ENCODE results near the gene SIPA1L3.
A peak's percentile ranks its signal among the peaks of the same experiment; 100 is the strongest.
"Not testable (repeated sequence)": the region's sequence is repeated elsewhere in the genome, so short reads cannot be mapped to it uniquely, and the experiment has no call there.

SIPA1L3 gene

DNA sequence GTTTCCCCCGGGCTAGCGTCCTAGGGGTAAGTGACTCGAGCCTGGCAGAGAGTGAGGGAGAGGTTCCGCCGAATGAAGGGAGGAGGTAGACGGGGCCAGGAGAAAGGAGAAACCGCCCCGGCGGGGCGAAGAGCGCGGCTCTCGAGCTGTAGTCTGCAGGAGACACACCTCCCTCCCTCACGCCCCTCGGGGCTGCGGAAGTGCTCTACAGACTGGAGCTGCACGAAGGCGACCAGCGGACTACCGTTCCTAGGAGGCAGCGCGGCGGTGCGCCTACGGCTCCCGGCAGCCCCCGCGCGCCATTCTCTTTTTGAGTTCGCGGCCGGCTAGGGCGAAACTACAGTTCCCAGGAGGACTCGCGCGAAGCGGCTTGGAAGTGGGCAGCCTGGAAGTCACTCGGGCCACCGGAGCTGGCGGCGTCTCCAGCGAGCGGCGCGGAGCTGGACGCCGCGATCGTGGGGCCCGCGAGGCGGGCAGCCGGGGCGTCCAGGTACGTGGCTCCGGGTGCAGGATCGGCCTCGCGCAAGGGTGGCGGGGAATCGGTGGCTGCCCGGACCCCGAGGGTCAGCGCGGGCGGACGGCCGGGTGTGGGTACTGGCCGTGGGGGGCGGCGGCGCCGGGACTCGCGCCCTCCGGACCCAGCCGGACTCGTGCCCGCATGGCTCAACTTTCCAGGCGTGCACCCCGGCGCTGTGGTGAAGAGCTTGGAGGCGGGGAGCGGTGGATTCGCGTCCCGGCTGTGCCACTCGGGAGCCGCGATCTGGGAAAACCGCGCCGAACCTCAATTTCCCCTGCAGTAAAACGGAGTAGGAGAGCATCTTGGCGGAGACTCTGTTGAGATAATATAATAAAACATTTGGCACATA lies at the start of gene SIPA1L3:
Gene SIPA1L3 (plus strand): TSS at position 340 of the 866 bp plus-strand sequence. CDS start 174,358 bp downstream, outside the sequence.
- peak; percentile 92 for DNase-seq

GRCh38 chr19:37864501-37864900 lies 42.5 kb upstream of the SIPA1L3 start:
- no peak for DNase-seq

DNA sequence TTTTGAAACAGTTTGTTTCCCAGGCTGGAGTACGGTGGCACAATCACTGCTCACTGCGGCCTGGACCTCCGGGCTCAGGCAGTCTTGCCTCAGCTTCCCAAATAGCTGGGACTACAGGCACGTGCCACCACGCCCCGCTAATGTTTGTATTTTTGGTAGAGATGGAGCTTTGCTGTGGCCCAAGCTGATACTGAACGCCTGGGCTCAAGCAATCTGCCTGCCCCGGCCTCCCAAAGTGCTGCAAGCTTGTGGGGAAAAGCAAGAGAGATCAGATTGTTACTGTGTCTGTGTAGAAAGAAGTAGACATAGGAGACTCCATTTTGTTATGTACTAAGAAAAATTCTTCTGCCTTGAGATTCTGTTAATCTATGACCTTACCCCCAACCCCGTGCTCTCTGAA lies 41.1 kb upstream of the SIPA1L3 start:
- not testable (repeated sequence) for DNase-seq

GRCh38 chr19:37867831-37868230 lies 39.2 kb upstream of the SIPA1L3 start:
- DNase-seq: no peak

GRCh38 chr19:37869766-37870340 lies 37.2 kb upstream of the SIPA1L3 start:
- DNase-seq: no peak

GRCh38 chr19:37872383-37872782 lies 34.6 kb upstream of the SIPA1L3 start:
- DNase-seq: no peak

DNA sequence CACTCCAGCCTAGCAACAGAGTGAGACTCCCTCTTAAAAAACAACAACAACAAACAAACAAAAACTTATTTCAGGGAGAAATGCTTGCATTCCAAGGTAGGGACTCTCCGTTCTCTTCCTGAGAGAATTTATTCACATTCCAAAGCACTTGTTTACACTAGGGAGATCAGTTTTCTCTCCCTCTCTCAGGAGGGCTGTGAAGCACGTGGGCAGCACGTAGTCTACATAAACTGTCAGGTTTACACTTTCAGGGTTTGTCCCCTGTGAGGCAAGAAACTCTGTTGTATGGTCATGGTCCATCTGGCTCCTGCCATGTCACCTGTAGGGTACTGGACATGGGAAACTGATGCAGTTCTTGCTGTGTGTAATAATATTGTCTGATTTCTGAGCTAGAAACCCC lies 32.2 kb upstream of the SIPA1L3 start:
- no peak for DNase-seq

DNA sequence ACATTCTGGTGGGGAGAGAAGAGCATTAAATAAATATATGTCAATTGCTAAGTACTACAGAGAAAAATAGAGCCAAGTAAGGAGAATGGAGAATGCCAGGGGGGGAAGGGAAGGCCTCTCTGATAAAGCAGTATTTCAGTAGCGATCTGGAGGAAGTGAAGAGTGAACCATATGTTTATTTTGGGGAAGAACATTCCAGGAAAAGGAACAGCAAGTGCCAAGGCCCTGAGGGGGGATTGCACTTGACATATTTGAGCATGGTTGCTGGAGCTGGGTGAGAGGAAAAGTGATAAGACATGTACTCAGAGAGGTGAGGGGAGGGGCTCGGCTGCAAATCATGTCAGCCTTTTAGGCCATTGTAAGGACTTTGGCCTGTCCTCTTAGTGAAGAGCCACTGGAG lies 31.0 kb upstream of the SIPA1L3 start:
- DNase-seq: no peak

DNA sequence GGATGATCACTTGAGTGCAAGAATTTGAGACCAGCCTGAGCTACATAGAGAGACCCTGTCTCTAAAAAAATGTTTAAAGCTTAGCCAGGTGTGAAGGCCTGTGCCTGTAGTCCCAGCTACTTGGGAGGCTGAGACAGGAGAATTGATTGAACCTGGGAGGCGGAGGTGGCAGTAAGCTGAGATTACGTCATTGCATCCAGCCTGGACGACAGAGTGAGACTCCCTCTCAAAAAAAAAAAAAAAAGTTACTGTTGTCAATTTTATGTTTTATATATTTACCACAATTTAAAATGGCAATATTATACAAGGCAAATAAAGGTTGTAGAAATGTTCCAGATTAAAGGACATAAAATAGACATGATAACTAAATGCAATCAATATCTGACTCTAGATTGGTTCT lies 29.9 kb upstream of the SIPA1L3 start:
- no peak for DNase-seq

- DNase-seq: no peak
These were observed 21.6 kb upstream of the SIPA1L3 start for GRCh38 chr19:37885392-37885791.

- DNase-seq: no peak
These were observed 20.4 kb upstream of the SIPA1L3 start for GRCh38 chr19:37886571-37886970.

- no peak for DNase-seq
These were observed 13.0 kb upstream of the SIPA1L3 start for GRCh38 chr19:37893845-37894575.

DNA sequence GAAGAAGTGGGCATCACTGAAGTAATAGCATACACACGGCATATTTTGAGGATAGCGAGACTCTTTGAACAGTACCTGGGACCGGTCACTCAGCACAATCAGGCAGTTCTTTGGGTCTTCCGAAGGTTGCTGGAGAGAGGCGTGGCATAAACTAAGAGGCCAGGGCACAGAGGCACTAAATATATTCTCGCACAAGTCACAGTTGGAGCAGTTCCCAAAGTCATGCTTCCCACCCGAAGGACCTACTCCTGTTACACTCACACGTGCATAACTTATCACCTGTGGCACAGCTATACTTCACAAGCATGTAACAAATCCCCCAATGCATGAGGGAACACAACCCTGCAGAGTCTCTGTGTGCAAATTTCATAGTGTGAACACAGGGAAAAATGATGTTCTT lies 10.8 kb upstream of the SIPA1L3 start:
- no peak for DNase-seq

DNA sequence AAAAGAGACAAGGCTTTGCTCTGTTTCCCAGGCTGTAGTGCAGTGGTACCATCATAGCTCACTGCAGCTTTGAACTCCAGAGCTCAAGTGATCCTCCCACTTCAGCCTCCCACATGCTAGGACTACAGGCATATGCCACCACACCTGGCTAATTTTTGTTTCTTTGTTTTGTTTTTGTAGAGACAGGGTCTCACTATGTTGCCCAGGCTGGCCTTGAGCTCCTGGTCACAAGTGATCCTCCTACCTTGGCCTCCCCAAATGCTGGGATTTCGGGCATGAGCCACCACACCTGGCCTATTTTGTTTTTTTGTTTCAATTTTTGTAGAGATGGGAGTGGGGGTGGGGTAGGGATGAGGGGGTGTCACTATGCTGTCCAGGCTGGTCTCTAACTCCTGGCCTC lies 7.6 kb upstream of the SIPA1L3 start:
- no peak for DNase-seq

DNA sequence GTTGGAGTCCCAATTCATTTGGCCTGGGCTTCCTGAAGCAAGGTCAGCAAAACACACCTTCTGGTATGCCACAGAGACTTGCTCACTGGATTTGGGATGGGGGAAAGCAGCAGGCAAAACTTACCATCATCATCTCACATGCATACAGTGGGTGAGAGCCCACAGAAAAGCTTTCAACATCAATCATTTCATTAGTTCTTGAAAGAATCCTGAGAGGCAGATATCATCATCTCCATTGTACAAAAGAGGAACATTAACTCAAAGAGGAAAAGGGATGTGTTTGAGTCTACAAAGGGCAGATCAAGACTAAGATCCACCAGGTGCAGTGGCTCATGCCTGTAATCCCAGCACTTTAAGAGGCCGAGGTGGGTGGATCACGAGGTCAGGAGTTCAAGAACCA lies 7.0 kb upstream of the SIPA1L3 start:
- no peak for DNase-seq

DNA sequence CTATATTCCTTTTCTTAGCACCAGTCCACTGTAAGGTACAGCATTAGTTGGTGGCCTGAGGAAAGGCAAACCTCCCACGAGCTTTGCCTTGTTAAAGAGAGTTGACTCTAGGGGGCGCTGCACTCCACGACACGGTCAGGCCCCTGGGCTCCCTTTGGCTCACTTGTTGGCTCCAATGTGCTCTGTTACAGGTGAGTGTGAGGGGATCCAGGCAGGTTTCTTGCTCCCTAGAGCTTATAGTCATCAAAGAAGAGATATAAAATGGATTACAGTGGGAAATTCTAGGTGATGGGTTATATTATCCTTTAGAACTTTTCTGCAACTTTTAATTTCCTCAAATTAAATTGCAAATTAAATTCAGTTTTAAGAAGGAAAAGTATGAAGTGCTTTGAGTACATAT lies 4.3 kb upstream of the SIPA1L3 start:
- DNase-seq: peak; percentile 69

- DNase-seq: no peak
These were observed 3.9 kb upstream of the SIPA1L3 start for GRCh38 chr19:37903096-37903495.

GRCh38 chr19:37905946-37906868 lies 801 bp upstream of the SIPA1L3 start, which contains the start of gene WDR87:
TSS of gene WDR87 (minus strand) at chr19:37906594. CDS start at chr19:37898239, 8,355 bp downstream.
- peak; percentile 51 for DNase-seq

DNA sequence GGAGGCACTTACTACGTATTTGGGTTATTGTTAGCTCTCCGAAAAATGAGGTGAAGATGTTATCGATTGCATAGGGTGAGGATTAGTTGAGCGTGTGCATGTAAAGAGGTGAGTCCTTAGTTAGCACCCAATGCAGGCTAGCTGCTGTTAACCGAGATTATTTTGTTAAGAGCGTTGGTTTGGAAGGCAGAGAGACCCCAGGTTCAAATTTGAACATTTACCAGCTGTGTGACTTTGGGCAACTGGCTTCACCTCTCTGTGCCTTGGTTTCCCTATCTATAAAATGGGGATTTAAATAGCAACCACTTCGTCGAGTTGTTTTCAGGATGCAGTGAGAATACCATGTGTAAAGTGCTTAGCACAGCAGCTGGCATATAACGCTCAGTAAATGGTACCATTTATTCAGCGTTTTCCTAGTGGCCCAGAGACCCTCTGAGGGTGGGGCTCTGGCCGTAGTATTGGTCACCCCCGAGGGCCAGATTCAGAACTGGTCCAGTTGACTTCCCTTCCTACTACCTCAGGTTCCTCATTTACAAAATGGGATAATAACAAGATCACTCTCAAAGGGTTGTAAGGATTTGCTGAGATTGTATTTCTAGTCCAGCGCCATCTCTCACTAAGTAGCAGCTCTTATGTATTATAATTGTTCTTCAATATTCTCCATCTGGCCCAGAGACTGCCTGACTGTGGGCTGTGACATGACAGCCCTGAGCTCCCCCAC lies 887 bp downstream of the SIPA1L3 start:
- no peak for DNase-seq

GRCh38 chr19:37909661-37910199 lies 2.7 kb downstream of the SIPA1L3 start:
- DNase-seq: no peak

DNA sequence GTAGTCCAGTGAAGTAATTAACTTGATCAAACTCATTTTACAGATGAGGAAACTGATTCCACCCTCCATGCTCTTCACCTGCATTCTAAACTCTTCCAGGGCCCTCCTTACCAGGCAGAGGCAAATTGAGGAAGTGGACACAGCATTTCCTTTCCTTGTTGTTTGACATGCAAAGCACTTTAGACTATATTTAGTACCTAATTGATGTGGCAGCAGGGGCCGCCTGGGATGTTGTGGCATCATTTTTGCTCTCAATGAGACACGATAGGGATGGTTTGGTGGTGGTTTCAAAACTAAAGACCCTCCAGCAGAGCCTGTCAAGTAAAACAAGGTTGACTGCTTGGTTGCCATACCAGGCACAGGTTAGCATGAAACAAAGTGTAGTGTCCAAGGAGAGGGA lies 7.9 kb downstream of the SIPA1L3 start:
- DNase-seq: no peak

Measured in NCI-H1092 treated with DMSO at 0.1 percent for 48 hours (cell line).